GM12801 (cell line): ENCODE data around the gene USP34.

Source experiments
- TF ChIP-seq, protein P1 (sequence below): IDR thresholded peaks from one replicate; pipeline ENCODE4 v1.5.1; 2011; ENCODE audit warnings: control low read depth; ENCODE audit not compliant: insufficient read length; ENCODE audit errors: extremely low read depth

Gene USP34

DNA sequence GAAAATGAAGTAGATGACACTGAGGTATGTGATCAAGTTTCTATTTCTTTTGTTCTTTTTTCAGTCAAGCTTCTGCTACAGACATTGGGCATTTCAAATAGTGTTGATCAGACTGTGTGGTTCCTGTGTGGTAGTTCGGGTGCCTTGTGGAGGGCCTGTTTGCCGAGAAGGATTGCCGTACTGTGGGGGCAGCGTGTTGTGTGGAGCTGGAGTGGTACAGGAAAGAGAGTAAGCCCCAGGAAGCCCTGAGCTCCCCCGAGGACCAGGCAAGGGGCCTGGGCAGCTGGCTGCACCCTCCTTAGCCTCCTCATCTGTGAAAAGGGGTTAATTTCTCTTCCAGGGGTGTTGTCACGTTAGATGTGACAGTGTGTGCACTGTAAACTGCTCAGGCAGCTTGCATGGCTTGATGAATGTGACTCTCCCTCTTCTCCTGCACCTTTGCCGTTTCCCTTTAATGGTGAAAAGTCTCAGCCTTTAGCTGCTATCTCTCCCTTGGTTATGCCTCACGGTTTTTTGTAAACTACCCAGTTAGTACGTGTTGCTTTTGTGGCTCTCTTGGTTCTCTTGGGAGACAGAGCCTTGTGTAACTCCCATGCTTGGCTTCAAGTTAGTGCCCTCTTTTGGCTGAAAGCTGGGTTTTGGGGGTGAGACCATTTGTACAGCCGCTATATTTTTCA is 289.4 kb downstream of the USP34 start:
- TF ChIP-seq, protein P1, sequence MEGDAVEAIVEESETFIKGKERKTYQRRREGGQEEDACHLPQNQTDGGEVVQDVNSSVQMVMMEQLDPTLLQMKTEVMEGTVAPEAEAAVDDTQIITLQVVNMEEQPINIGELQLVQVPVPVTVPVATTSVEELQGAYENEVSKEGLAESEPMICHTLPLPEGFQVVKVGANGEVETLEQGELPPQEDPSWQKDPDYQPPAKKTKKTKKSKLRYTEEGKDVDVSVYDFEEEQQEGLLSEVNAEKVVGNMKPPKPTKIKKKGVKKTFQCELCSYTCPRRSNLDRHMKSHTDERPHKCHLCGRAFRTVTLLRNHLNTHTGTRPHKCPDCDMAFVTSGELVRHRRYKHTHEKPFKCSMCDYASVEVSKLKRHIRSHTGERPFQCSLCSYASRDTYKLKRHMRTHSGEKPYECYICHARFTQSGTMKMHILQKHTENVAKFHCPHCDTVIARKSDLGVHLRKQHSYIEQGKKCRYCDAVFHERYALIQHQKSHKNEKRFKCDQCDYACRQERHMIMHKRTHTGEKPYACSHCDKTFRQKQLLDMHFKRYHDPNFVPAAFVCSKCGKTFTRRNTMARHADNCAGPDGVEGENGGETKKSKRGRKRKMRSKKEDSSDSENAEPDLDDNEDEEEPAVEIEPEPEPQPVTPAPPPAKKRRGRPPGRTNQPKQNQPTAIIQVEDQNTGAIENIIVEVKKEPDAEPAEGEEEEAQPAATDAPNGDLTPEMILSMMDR: no peak

GRCh38 chr2:61180686-61181085 is 290.2 kb downstream of the USP34 start:
- TF ChIP-seq, protein P1: no peak

GRCh38 chr2:61179701-61180639 is 290.9 kb downstream of the USP34 start:
- TF ChIP-seq, protein P1: no peak

GRCh38 chr2:61178603-61179545 is 292.0 kb downstream of the USP34 start:
- TF ChIP-seq, protein P1: no peak

DNA sequence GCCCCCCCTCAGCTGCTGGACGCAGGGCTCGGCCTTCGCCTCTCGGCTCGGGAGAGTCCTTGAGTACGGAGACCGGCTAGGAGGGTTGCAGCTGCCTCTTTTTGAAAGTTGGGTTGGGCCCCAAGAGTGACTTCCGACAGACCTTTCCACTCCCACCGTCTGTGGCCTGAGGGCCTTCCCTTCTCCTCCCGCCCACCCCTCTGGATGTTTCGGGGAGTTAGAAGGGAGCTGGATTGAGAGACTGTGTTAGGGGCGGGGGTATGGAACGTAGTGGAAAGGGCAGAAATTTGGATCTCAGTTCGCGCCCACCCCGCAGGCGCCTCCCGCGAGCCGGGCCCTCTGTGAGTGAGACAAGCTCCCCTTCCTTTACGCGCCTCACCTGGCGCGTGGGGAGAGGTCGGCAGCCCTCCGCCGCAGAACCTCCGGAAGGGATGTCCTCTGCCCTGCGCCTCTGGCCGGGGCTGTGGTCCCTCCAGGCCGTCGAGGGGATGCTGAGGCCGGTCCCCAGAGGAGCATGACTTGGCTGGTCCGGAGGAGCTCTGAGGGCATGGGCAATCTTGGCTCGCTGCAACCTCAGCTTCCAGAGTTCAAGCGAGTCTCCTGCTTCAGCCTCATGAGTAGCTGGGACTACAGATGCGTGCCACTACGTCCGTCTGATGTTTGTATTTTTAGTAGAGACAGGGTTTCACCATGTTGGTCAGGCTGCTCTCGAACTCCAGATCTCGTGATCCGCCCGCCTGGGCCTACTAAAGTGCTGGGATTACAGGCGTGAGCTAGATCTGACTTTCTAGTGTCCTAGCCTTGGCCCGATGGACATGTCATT is 292.9 kb downstream of the USP34 start:
- TF ChIP-seq, protein P1: no peak

DNA sequence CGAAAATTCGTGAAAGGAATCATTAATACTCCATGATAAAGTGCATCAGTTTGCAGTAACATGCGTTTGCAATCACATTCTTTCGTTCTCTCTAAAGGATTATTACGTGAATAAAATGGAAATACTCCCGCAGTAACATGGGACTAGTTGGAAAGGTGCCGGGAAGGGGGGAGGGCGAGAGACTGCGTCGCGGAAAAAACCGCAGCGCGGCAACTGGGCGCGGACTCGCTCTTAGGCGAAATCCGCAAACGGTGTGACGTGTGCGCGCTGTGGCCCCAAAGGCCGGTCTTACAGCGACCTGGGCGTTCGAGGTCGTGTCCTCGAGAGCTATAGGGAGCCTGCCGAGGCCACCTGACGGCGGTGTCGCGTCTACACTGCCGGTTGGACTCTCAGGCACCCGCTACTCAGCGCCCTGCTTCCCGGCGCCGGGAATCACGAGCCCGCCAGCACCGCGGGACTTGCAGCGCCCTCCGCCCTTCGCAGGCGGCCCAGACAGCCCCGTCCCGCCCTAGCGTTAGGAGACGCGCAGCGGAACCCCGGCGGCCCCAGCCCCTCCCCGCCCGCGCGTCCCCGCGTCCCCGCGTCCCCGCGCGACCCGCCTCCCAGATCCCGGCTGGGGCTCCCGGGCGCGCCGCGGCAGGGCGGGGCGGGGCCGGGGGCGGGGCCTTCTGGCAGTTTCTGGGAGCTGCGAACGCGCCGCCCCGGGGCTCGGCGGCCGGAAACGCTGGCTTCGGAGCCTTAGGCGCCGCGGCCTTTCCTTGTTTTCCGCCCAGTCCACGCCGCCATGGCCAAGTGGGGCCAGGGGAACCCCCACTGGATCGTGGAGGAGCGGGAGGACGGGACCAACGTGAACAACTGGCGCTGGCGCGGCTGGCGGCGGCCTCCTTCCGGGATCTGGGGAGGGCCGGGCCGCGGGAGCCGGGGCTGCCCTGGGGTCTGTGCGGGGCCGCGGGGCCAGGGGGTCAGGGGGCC is 293.8 kb downstream of the USP34 start:
- TF ChIP-seq, protein P1: no peak
